Astrocyte of the cerebellum (primary cell): ENCODE data around the gene IGFN1.

Experiments
- DNase-seq: peaks from one replicate; pipeline ENCODE4 v3.0.0-alpha.2; 2011; ENCODE audit warnings: low read depth
- H3K4me3 ChIP-seq: 2 replicates; pipeline ENCODE4 v1.5.1; 2011; ENCODE audit warnings: mild to moderate bottlenecking, low read depth, low read length, moderate library complexity
- CTCF ChIP-seq: IDR thresholded peaks from 2 replicates; pipeline ENCODE4 v1.5.1; 2012; ENCODE audit warnings: low read length, low read depth, moderate library complexity, mild to moderate bottlenecking; ENCODE audit errors: missing control alignments
- in situ Hi-C: cut with HindIII; loops from 2 replicates; pipeline ENCODE4 v1.10.0; 2017; ENCODE audit warnings: low sequenced_read_pairs

The IGFN1 gene

DNA sequence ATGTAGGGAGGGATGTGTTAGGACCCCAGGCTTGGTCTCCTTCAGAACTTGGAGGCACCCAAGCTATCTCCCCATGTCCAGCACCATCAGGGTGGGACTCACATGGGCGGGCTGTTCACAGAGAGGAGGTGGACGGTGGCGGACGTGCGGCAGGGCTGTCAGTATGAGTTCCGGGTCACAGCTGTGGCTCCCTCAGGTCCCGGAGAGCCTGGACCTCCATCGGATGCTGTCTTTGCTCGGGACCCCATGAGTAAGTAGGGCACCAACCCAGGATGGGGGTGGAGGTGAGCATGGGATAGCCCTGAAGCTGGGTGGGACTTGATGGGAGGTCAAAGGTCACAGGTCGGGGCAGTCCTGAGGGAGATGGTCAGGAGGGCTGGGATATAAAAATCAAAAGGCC is 27.8 kb downstream of the IGFN1 start:
- no peak overlapping the region for H3K4me3 ChIP-seq
- no peak for DNase-seq
- TF ChIP-seq CTCF: no peak
- in situ Hi-C loops: no loop called here

DNA sequence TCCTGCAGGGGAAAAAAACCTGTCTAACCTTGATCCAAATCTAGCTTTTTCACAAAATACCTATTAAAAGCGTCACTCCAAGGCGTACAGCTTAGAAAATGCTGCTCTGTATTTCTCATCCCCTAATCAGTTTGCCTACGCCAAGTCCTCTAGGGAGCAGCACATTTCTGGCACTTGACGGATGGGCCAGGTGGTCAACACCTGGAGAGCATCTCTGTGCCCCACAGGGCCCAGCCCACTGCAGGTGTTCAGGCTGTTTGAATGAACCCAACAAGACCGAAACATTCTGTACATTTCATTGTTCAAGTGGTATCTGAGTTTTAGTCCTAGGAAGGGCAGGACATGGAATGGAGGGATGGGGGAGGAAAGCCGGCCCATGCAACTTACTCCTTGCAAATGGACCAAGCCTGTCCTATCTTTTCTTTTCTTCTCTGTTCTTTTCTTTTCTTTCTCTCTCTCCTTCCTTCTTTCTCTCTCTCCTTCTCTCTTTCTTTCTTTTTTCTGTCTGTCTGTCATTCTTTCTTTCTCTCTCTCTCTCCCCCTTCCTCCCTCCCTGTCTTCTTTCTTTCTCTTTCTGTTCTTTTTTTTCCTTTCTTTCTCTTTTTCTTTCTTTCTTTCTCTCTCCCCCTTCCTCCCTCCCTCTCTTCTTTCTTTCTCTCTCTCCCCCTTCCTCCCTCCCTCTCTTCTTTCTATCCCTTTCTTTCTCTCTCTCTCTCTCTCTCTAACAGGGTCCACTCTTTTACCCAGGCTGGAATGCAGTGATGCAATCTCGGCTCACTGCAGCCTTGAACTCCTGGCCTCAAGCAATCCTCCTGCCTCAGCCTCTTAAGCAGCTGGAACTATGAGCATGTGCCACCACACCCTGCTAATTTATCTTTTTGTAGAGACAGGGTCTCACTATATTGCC is 29.1 kb downstream of the IGFN1 start:
- in situ Hi-C loops: loop anchor here (10.0 kb wide), 2 partner anchors 65 to 85 kb away; partner anchors contain the start of gene TMEM9
- no peak for TF ChIP-seq CTCF
- H3K4me3 ChIP-seq: no peak overlapping the region
- DNase-seq: no peak

- in situ Hi-C loops: loop anchor here (10.0 kb wide), 2 partner anchors 66 to 84 kb away; partner anchors contain the start of gene TMEM9
- H3K4me3 ChIP-seq: no peak overlapping the region
- no peak for DNase-seq
- TF ChIP-seq CTCF: no peak
These were observed 29.7 kb downstream of the IGFN1 start for GRCh38 chr1:201220388-201220715.

DNA sequence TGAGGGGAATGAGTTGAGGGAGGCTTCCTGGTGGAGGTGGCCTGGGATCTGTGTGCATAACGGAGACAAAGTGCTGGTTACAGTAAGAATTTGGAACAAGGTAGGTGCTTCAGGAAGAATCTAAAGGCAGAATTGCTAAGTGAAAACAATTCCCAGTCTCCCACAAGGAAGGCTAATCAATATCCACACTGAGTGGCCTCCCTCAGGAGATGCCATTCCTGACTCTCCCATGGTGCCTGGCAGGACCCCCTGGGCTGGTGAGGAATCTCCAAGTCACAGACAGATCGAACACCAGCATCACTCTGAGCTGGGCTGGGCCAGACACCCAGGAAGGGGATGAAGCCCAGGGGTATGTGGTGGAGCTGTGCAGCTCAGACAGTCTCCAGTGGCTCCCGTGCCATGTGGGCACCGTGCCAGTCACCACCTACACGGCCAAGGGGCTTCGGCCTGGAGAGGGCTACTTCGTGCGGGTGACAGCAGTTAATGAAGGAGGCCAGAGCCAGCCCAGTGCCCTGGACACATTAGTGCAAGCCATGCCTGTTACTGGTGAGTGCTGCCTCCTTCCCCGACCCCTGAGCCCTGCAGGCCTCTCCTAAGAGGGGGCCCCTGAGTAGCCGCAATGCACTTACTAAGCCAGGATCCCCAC is 30.7 kb downstream of the IGFN1 start:
- TF ChIP-seq CTCF: no peak
- in situ Hi-C loops: loop anchor here (10.0 kb wide), 2 partner anchors 67 to 83 kb away; partner anchors contain the start of gene TMEM9
- H3K4me3 ChIP-seq: no peak overlapping the region
- no peak for DNase-seq

DNA sequence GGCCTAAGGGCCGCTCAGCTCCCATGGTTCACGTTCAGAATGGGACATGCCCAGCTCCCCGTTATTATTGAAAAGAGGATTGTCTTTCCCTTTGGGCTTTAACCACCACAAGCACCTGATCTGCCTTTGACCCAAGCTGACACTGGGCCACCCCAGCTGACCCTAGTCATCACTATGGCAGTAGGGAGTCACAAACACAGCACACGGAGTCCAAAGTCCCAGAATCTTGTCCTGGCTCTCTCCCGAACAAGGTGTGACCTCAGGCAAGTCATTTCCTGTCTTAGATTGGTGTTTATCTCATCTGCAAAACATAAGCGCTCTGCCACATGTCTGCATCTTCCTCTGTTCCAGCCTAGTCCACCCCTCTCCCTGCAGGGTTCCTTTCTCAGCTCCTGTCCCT is 31.5 kb downstream of the IGFN1 start:
- no peak for TF ChIP-seq CTCF

DNA sequence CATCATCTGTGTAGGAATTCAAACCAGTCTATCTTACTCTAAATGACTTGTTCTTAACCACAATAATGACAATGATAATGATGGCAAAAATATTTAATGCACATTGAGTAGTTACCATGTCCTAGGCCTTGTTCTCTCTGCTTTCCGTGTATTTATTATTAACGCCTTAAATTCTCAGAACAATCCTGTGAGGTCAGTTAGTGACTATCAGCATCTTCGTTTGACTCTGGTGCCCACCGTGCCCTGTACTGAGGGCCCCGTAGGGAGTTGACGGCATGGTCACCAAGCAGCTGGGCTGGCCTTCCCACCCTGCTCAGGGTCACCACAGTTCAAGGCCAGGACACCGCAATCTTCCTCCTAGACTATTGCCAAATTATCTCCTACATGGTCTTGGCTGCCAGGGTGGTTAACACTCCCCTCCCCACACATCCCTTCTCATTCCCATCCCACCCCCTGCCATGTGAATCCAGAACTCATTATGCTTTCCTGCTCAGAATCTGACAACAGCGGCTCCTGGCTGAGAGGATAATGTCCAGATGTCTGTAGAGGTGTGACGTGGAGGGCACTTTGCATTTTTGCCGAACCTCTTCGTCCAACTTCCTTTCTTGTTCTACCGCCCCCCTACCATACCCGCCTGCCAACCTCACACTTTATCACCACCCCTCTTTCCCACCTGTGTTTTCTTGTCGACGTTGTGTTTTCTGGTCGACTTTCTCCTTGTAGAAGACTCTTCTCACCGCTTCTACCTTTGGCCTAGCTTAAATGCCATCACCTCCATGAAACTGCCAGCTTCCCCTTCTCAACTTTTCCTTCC is 33.4 kb downstream of the IGFN1 start:
- DNase-seq: no peak
- H3K4me3 ChIP-seq: no peak overlapping the region
- in situ Hi-C loops: loop anchor here (10.0 kb wide), 2 partner anchors 69 to 81 kb away; partner anchors contain the start of gene TMEM9
- TF ChIP-seq CTCF: no peak

More for the DNA sequence above, 31.5 kb downstream of the IGFN1 start:
- no peak overlapping the region for H3K4me3 ChIP-seq
- in situ Hi-C loops: loop anchor here (10.0 kb wide), 2 partner anchors 67 to 83 kb away; partner anchors contain the start of gene TMEM9
- DNase-seq: no peak
